OCI-LY1 (cell line): ENCODE results near the gene TENM4.

Experiments
- H2AFZ ChIP-seq: fragments of 200-600 bp; sonication (generic), shearing (Covaris generic); 2 replicates; pipeline ENCODE4 v1.6.0; 2014; ENCODE audit warnings: antibody characterized with exemption, mild to moderate bottlenecking, low read length
- H3F3A ChIP-seq: fragments of 200-600 bp; sonication (generic), shearing (Covaris generic); 2 replicates; pipeline ENCODE4 v1.6.0; 2014; ENCODE audit warnings: mild to moderate bottlenecking, antibody characterized with exemption, low read length, moderate library complexity; ENCODE audit not compliant: insufficient read depth
- H3K27ac ChIP-seq: fragments of 200-600 bp; sonication (generic); 2 replicates; pipeline ENCODE4 v1.5.1; 2014; ENCODE audit warnings: low read length, mixed run types, mild to moderate bottlenecking, low read depth; ENCODE audit not compliant: poor library complexity, severe bottlenecking
- H3K27me3 ChIP-seq: fragments of 200-600 bp; sonication (generic); 2 replicates; pipeline ENCODE4 v1.6.0; 2014; ENCODE audit warnings: antibody characterized with exemption, mild to moderate bottlenecking, low read length, moderate library complexity; ENCODE audit not compliant: insufficient read depth
- H3K36me3 ChIP-seq: fragments of 200-600 bp; sonication (generic); 2 replicates; pipeline ENCODE4 v1.6.1; 2014; ENCODE audit warnings: mild to moderate bottlenecking, antibody characterized with exemption, low read length, moderate library complexity, mixed read lengths; ENCODE audit not compliant: insufficient read depth
- H3K4me1 ChIP-seq: fragments of 200-600 bp; sonication (generic); 2 replicates; pipeline ENCODE4 v1.5.1; 2014; ENCODE audit warnings: mild to moderate bottlenecking, low read length, moderate library complexity; ENCODE audit not compliant: insufficient read depth, severe bottlenecking
- H3K4me2 ChIP-seq: fragments of 200-600 bp; sonication (generic), shearing (Covaris generic); 2 replicates; pipeline ENCODE4 v1.6.1; 2014; ENCODE audit warnings: low read length
- H3K4me3 ChIP-seq: fragments of 200-600 bp; sonication (generic); 2 replicates; pipeline ENCODE4 v1.5.1; 2014; ENCODE audit warnings: low read length, low read depth, mild to moderate bottlenecking, mixed read lengths; ENCODE audit not compliant: poor library complexity, severe bottlenecking
- H3K79me2 ChIP-seq: fragments of 200-600 bp; shearing (Covaris generic); 2 replicates; pipeline ENCODE4 v1.6.1; 2016; ENCODE audit warnings: mixed run types, low read length, mixed read lengths; ENCODE audit not compliant: insufficient read depth
- H3K9ac ChIP-seq: fragments of 200-600 bp; sonication (generic), shearing (Covaris generic); 2 replicates; pipeline ENCODE4 v1.6.1; 2014; ENCODE audit warnings: mild to moderate bottlenecking, low read length, mixed read lengths
- H3K9me2 ChIP-seq: fragments of 200-600 bp; sonication (generic), shearing (Covaris generic); 2 replicates; pipeline ENCODE4 v1.6.1; 2014; ENCODE audit warnings: low read depth, mild to moderate bottlenecking, low read length, mixed read lengths
- H3K9me3 ChIP-seq: fragments of 200-600 bp; shearing (Covaris generic); 2 replicates; pipeline ENCODE4 v1.6.1; 2014; ENCODE audit warnings: low read length, mixed read lengths
- H4K20me1 ChIP-seq: fragments of 200-600 bp; sonication (generic), shearing (Covaris generic); 2 replicates; pipeline ENCODE4 v1.6.0; 2016; ENCODE audit warnings: mild to moderate bottlenecking, low read length; ENCODE audit not compliant: insufficient read depth
- EZH2 ChIP-seq: fragments of 200-600 bp; sonication (generic), shearing (Covaris generic); IDR thresholded peaks from 2 replicates; pipeline ENCODE4 v1.8.0; 2017; ENCODE audit warnings: borderline replicate concordance, mixed run types, mild to moderate bottlenecking, antibody characterized with exemption, low read length, moderate library complexity, mixed read lengths
- TF ChIP-seq, protein P1 (sequence below): fragments of 200-600 bp; sonication (generic), shearing (Covaris generic); IDR thresholded peaks from 2 replicates; pipeline ENCODE4 v1.5.1; 2017; ENCODE audit warnings: mild to moderate bottlenecking, antibody characterized with exemption, low read length, moderate library complexity, mixed read lengths

Gene TENM4

DNA sequence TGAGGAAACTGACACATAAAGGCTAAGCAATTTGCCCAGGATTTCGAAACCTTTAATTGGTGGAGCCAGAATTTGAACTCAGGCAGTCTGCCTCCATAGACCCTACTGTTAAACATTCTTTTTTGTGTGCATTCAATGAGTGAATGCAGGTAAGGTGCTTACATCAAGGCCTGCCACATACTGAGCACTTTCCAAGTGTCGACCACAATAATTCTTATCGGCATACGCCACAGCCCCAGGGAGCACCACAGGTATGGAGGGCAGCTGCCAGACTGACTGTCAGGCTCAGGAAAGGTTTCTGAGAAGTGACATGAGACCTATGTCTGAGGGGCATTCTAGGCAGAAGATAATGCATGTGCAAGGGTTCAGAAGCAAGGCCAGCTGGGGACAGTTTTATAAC lies 531.4 kb downstream of the TENM4 start:
- Histone ChIP-seq H3K9me2 (no peaks in the 10 kb centered on the region), H3K9ac (no peak overlapping the region), H3K27me3 (0 out of 2 replicates have a peak, but pooled peaks cover 3% of the 10 kb centered on the region), H4K20me1 (no peaks in the 10 kb centered on the region), H3K4me2 (no peak overlapping the region), H3K36me3 (no peaks in the 10 kb centered on the region), H3K4me3 (no peak overlapping the region), H3K27ac (no peak overlapping the region), H3K9me3 (no peaks in the 10 kb centered on the region), H3K79me2 (no peaks in the 10 kb centered on the region), H2AFZ (no peak overlapping the region), H3K4me1 (no peaks in the 10 kb centered on the region), H3F3A (no peaks in the 10 kb centered on the region)
- TF ChIP-seq EZH2 = no peak
- TF ChIP-seq, protein P1, sequence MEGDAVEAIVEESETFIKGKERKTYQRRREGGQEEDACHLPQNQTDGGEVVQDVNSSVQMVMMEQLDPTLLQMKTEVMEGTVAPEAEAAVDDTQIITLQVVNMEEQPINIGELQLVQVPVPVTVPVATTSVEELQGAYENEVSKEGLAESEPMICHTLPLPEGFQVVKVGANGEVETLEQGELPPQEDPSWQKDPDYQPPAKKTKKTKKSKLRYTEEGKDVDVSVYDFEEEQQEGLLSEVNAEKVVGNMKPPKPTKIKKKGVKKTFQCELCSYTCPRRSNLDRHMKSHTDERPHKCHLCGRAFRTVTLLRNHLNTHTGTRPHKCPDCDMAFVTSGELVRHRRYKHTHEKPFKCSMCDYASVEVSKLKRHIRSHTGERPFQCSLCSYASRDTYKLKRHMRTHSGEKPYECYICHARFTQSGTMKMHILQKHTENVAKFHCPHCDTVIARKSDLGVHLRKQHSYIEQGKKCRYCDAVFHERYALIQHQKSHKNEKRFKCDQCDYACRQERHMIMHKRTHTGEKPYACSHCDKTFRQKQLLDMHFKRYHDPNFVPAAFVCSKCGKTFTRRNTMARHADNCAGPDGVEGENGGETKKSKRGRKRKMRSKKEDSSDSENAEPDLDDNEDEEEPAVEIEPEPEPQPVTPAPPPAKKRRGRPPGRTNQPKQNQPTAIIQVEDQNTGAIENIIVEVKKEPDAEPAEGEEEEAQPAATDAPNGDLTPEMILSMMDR = no peak

DNA sequence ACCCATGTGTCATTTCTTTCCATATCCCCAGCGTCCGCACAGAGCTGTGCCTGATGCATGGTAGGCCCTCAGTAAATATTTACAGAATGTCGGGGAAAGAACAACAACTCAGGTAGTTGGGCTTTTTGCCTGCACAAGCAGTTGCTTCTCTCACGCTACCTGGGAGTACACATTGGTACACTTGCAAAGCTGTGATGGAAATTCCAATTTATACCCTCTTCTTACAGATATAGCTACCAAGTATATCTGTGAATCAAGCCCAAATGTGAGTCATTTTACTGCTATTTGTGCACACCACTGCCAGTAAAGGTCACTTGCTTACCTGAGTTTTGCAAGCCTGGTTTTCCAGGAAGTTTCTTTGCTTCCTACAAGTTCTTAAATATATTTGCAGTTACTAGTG lies 533.2 kb downstream of the TENM4 start:
- Histone ChIP-seq H3K79me2 (no peaks in the 10 kb centered on the region), H3K4me2 (no peak overlapping the region), H3K9me3 (no peaks in the 10 kb centered on the region), H3K4me1 (no peaks in the 10 kb centered on the region), H2AFZ (no peak overlapping the region), H4K20me1 (no peaks in the 10 kb centered on the region), H3K27ac (no peak overlapping the region), H3K4me3 (no peak overlapping the region), H3K27me3 (0 out of 2 replicates have a peak, but pooled peaks cover 3% of the 10 kb centered on the region), H3K36me3 (no peaks in the 10 kb centered on the region), H3F3A (no peaks in the 10 kb centered on the region), H3K9me2 (no peaks in the 10 kb centered on the region), H3K9ac (no peak overlapping the region)
- TF ChIP-seq, protein P1 = no peak
- TF ChIP-seq EZH2 = no peak

GRCh38 chr11:78906566-78906965 lies 534.3 kb downstream of the TENM4 start:
- Histone ChIP-seq H3K4me1 (no peaks in the 10 kb centered on the region), H3K9me3 (no peaks in the 10 kb centered on the region), H3F3A (no peaks in the 10 kb centered on the region), H3K27me3 (0 out of 2 replicates have a peak, but pooled peaks cover 3% of the 10 kb centered on the region), H3K9ac (no peak overlapping the region), H3K36me3 (no peaks in the 10 kb centered on the region), H3K4me3 (no peak overlapping the region), H2AFZ (no peak overlapping the region), H4K20me1 (no peaks in the 10 kb centered on the region), H3K79me2 (no peaks in the 10 kb centered on the region), H3K4me2 (no peak overlapping the region), H3K27ac (no peak overlapping the region), H3K9me2 (no peaks in the 10 kb centered on the region)
- TF ChIP-seq EZH2 = no peak
- TF ChIP-seq, protein P1 = no peak
